IMR-90 (cell line): ENCODE data around the gene NT5C1A. TPM values are rescaled to one million over a fixed set of nuclear protein-coding genes. Genes with fewer than 3 reads are reported as not detected.

Source experiments
- ATAC-seq: fragments of 200-7000 bp; cut with Tn5 transposase; 2 replicates; pipeline ENCODE4 v1.9.1; 2020; ENCODE audit warnings: low read depth, mild to moderate bottlenecking, moderate library complexity
- BruUV-seq: library from RNA; stranded (reverse); fragments of 400-500 nt; replicated peaks from 2 replicates; lab custom pipeline; 2021; lab: Mats Ljungman, UMichigan
- CTCF ChIA-PET: fragments of 300-600 bp; formaldehyde crosslinking; extraction: SDS; loops from one replicate; lab custom pipeline; 2021; ENCODE audit warnings: antibody characterized with exemption; lab: Yijun Ruan, JAX
- POLR2A ChIA-PET: fragments of 300-600 bp; sonication (Branson Sonifier 250); formaldehyde crosslinking; loops from one replicate; lab custom pipeline; 2022; ENCODE audit warnings: antibody characterized with exemption; ENCODE audit not compliant: unreplicated experiment; lab: Charles Lee
- DNase-seq: peaks from one replicate; pipeline ENCODE4 v3.0.0; 2013
- H2AFZ ChIP-seq: replicated peaks from 2 replicates; pipeline ENCODE3; 2013; ENCODE audit warnings: low read length, mild to moderate bottlenecking; ENCODE audit not compliant: poor library complexity
- H2AK5ac ChIP-seq: 2 replicates; pipeline ENCODE4 v1.6.1; 2013; ENCODE audit warnings: low read depth, low read length, inconsistent platforms
- H2AK9ac ChIP-seq: replicated peaks from 2 replicates; pipeline ENCODE3; 2013; ENCODE audit warnings: mild to moderate bottlenecking, low read depth, low read length, moderate library complexity; ENCODE audit not compliant: poor library complexity
- H2BK120ac ChIP-seq: 2 replicates; pipeline ENCODE4 v1.6.1; 2013; ENCODE audit warnings: low read depth, low read length, inconsistent platforms
- H2BK15ac ChIP-seq: 3 replicates; pipeline ENCODE4 v1.6.1; 2013; ENCODE audit warnings: low read depth, low read length, inconsistent platforms
- H2BK20ac ChIP-seq: 2 replicates; pipeline ENCODE4 v1.6.1; 2013; ENCODE audit warnings: low read depth, mild to moderate bottlenecking, inconsistent platforms, low read length, moderate library complexity
- H2BK5ac ChIP-seq: 2 replicates; pipeline ENCODE4 v1.6.1; 2013; ENCODE audit warnings: mild to moderate bottlenecking, low read depth, low read length, inconsistent platforms; ENCODE audit not compliant: poor library complexity, severe bottlenecking
- H3K14ac ChIP-seq: replicated peaks from 2 replicates; pipeline ENCODE4 v1.6.1; 2013; ENCODE audit warnings: low read depth, low read length, inconsistent platforms
- H3K18ac ChIP-seq: 2 replicates; pipeline ENCODE4 v1.6.1; 2013; ENCODE audit warnings: low read depth, low read length, control low read depth
- H3K23ac ChIP-seq: 2 replicates; pipeline ENCODE4 v1.6.1; 2013; ENCODE audit warnings: low read depth, low read length, inconsistent platforms
- H3K27ac ChIP-seq: 2 replicates; pipeline ENCODE4 v1.5.1; 2013; ENCODE audit warnings: mild to moderate bottlenecking, control low read depth, low read length; ENCODE audit not compliant: insufficient read depth
- H3K27me3 ChIP-seq: 2 replicates; pipeline ENCODE4 v1.6.1; 2013; ENCODE audit warnings: low read length; ENCODE audit not compliant: control insufficient read depth, insufficient read depth
- H3K36me3 ChIP-seq: 2 replicates; pipeline ENCODE4 v1.6.1; 2013; ENCODE audit warnings: low read length, mixed read lengths; ENCODE audit not compliant: control insufficient read depth, insufficient read depth
- H3K4ac ChIP-seq: 2 replicates; pipeline ENCODE4 v1.6.1; 2013; ENCODE audit warnings: low read depth, low read length, inconsistent platforms
- H3K4me1 ChIP-seq: 2 replicates; pipeline ENCODE4 v1.6.1; 2013; ENCODE audit warnings: low read length, mixed read lengths; ENCODE audit not compliant: control insufficient read depth, insufficient read depth
- H3K4me2 ChIP-seq: 2 replicates; pipeline ENCODE4 v1.6.1; 2013; ENCODE audit warnings: low read depth, mild to moderate bottlenecking, control low read depth, low read length, moderate library complexity
- H3K4me3 ChIP-seq: 2 replicates; pipeline ENCODE4 v1.5.1; 2013; ENCODE audit warnings: low read depth, mild to moderate bottlenecking, control low read depth, low read length, moderate library complexity; ENCODE audit not compliant: insufficient read depth
- H3K56ac ChIP-seq: 2 replicates; pipeline ENCODE4 v1.6.1; 2013; ENCODE audit warnings: low read length, inconsistent platforms; ENCODE audit not compliant: insufficient read depth; ENCODE audit errors: extremely low read depth
- H3K79me1 ChIP-seq, 2 experiments: 2 replicates each; pipeline ENCODE4 v1.6.1; 2013; ENCODE audit warnings: low read length in 2 of 2, inconsistent platforms in 1 of 2, low read depth in 1 of 2
- H3K9ac ChIP-seq: 2 replicates; pipeline ENCODE4 v1.6.1; 2013; ENCODE audit warnings: low read depth, low read length, control low read depth
- H3K9me1 ChIP-seq: 2 replicates; pipeline ENCODE4 v1.6.1; 2013; ENCODE audit warnings: low read length, inconsistent platforms; ENCODE audit not compliant: insufficient read depth
- H3K9me3 ChIP-seq: 2 replicates; pipeline ENCODE4 v1.6.1; 2013; ENCODE audit warnings: low read length; ENCODE audit not compliant: control insufficient read depth, insufficient read depth
- H4K20me1 ChIP-seq: 2 replicates; pipeline ENCODE4 v1.6.1; 2013; ENCODE audit warnings: low read length, inconsistent platforms; ENCODE audit not compliant: insufficient read depth
- H4K5ac ChIP-seq: 2 replicates; pipeline ENCODE4 v1.6.1; 2013; ENCODE audit warnings: mild to moderate bottlenecking, low read depth, low read length, control low read depth
- H4K8ac ChIP-seq, 2 experiments: 2 replicates each; pipeline ENCODE4 v1.6.1; 2013; ENCODE audit warnings: low read depth in 2 of 2, low read length in 2 of 2, control low read depth in 1 of 2, inconsistent platforms in 1 of 2
- H4K91ac ChIP-seq: 2 replicates; pipeline ENCODE4 v1.6.1; 2013; ENCODE audit warnings: low read depth, low read length, inconsistent platforms; ENCODE audit not compliant: insufficient read depth
- BHLHE40 ChIP-seq: fragments of 150-350 bp; IDR thresholded peaks from 2 replicates; pipeline ENCODE4 v1.6.1; 2016; ENCODE audit warnings: mild to moderate bottlenecking, low read depth, low read length
- CEBPB ChIP-seq: IDR thresholded peaks from 2 replicates; pipeline ENCODE4 v1.6.1; 2012; ENCODE audit warnings: low read depth, low read length, improper control_type of control experiment
- CHD1 ChIP-seq: IDR thresholded peaks from 2 replicates; pipeline ENCODE4 v1.6.1; 2012; ENCODE audit warnings: low read depth, low read length, improper control_type of control experiment
- ELK1 ChIP-seq: fragments of 150-350 bp; IDR thresholded peaks from 2 replicates; pipeline ENCODE4 v1.6.1; 2016; ENCODE audit warnings: low read depth, mild to moderate bottlenecking, low read length, moderate library complexity, borderline replicate concordance
- FOS ChIP-seq: fragments of 150-350 bp; IDR thresholded peaks from 2 replicates; pipeline ENCODE4 v1.6.1; 2016; ENCODE audit warnings: low read depth, low read length
- MAFK ChIP-seq: IDR thresholded peaks from 2 replicates; pipeline ENCODE4 v1.6.1; 2012; ENCODE audit warnings: low read depth, low read length, improper control_type of control experiment
- MAZ ChIP-seq: IDR thresholded peaks from 2 replicates; pipeline ENCODE4 v1.6.1; 2012; ENCODE audit warnings: low read depth, mild to moderate bottlenecking, low read length, improper control_type of control experiment, moderate library complexity, borderline replicate concordance
- MXI1 ChIP-seq: IDR thresholded peaks from 2 replicates; pipeline ENCODE4 v1.6.1; 2012; ENCODE audit warnings: low read depth, mild to moderate bottlenecking, low read length, moderate library complexity, borderline replicate concordance
- NFE2L2 ChIP-seq: fragments of 150-350 bp; IDR thresholded peaks from 2 replicates; pipeline ENCODE4 v1.6.1; 2016; ENCODE audit warnings: low read depth, mild to moderate bottlenecking, low read length
- POLR2A ChIP-seq: IDR thresholded peaks from 2 replicates; pipeline ENCODE4 v1.6.1; 2012; ENCODE audit warnings: mild to moderate bottlenecking, low read depth, low read length
- RAD21 ChIP-seq: IDR thresholded peaks from 2 replicates; pipeline ENCODE4 v1.6.1; 2012; ENCODE audit warnings: low read length, improper control_type of control experiment
- RCOR1 ChIP-seq: IDR thresholded peaks from 2 replicates; pipeline ENCODE4 v1.6.1; 2012; ENCODE audit warnings: mild to moderate bottlenecking, low read length, improper control_type of control experiment; ENCODE audit not compliant: insufficient replicate concordance
- RFX5 ChIP-seq: IDR thresholded peaks from 2 replicates; pipeline ENCODE4 v1.8.0; 2012; ENCODE audit warnings: low read depth, mild to moderate bottlenecking, low read length, moderate library complexity
- SMC3 ChIP-seq: fragments of 150-350 bp; IDR thresholded peaks from 2 replicates; pipeline ENCODE4 v1.6.1; 2016; ENCODE audit warnings: low read depth, mild to moderate bottlenecking, antibody characterized with exemption, low read length, moderate library complexity
- USF2 ChIP-seq: fragments of 150-350 bp; IDR thresholded peaks from 2 replicates; pipeline ENCODE4 v1.6.1; 2017; ENCODE audit warnings: mild to moderate bottlenecking, antibody characterized with exemption, low read length, low read depth
- WGBS, 2 experiments: methylation state at CpG; one replicate each; pipeline versions ENCODE4 v1.1.5 to v1.1.7; 2013; ENCODE audit warnings: missing lambda C conversion rate in 2 of 2; ENCODE audit not compliant: insufficient read length in 1 of 2; ENCODE audit errors: extremely low coverage in 2 of 2; 5-methylcytosine and 5-hydroxymethylcytosine counted together
- dilution Hi-C: fragments of 300-500 bp; cut with HindIII; formaldehyde crosslinking; loops from one replicate; pipeline ENCODE4 v1.14.3; 2018; ENCODE audit warnings: low sequenced_read_pairs; ENCODE audit not compliant: unreplicated experiment
- in situ Hi-C: fragments of 300-500 bp; cut with MboI; formaldehyde crosslinking; loops from 3 replicates; pipeline ENCODE4 v1.14.3; 2019; ENCODE audit warnings: low sequenced_read_pairs, inconsistent platforms, mixed read lengths
- intact Hi-C: fragments of 100-400 bp; cut with micrococcal nuclease; formaldehyde crosslinking; loops from 2 replicates; pipeline ENCODE4 v1.10.0; 2022
- polyA plus RNA-seq, 3 experiments: library from polyadenylated mRNA; depleted of rRNA; stranded (reverse); fragments of >200 nt; gene quantifications; 2 replicates each; pipeline ENCODE4 v1.2.3, GENCODE V29; 2012; ENCODE audit warnings: low replicate concordance in 1 of 3
- total RNA-seq: library from RNA; depleted of rRNA; stranded (reverse); fragments of >200 nt; gene quantifications from 2 replicates; pipeline ENCODE4 v1.2.3, GENCODE V29; 2012
- TF ChIP-seq, protein P1 (sequence below): conservative IDR thresholded peaks from 2 replicates; pipeline ENCODE4 v1.5.1; 2012; ENCODE audit warnings: mild to moderate bottlenecking, low read depth, low read length, improper control_type of control experiment

Gene NT5C1A
- total and polyA plus RNA-seq, 2 of the 4 experiments (the other 2 are of a cell fraction), result not detected

- Histone ChIP-seq H2BK15ac (no peak overlapping the region), H3K36me3 (no peaks in the 10 kb centered on the region), H4K8ac (no peak overlapping the region), H3K4me3 (no peak overlapping the region), H2BK120ac (no peak overlapping the region), H3K4me1 (no peaks in the 10 kb centered on the region), H4K20me1 (no peaks in the 10 kb centered on the region), H2BK20ac (no peak overlapping the region), H2AK9ac (no peak overlapping the region), H3K18ac (no peak overlapping the region), H3K23ac (no peak overlapping the region), H3K9me1 (peaks cover 4% of the 10 kb centered on the region; the same call in 1 of the 2 replicates), H2AFZ (no peak overlapping the region), H3K9me3 (peaks cover 2% of the 10 kb centered on the region; the same call in 1 of the 2 replicates), H3K27me3 (peaks cover 79% of the 10 kb centered on the region), H3K27ac (no peak overlapping the region), H3K14ac (no peak overlapping the region), H3K9ac (no peak overlapping the region), H2BK5ac (no peak overlapping the region), H4K5ac (no peak overlapping the region), H3K79me1 (no peaks in the 10 kb centered on the region), H3K56ac (no peak overlapping the region), H4K91ac (no peak overlapping the region), H3K4ac (no peak overlapping the region), H3K4me2 (no peak overlapping the region), H2AK5ac (no peak overlapping the region)
- dilution Hi-C loops, result no loop called here
- WGBS, 2 experiments, result 64% methylated on average over 4 of the region's 4 CpGs; no CpG with 5 or more reads in 1 of the 2 experiments
- intact Hi-C loops, result no loop called here
- no peak for TF ChIP-seq USF2
- TF ChIP-seq MXI1, result no peak
- no peak for TF ChIP-seq SMC3
- no peak for TF ChIP-seq MAZ
- no peak for TF ChIP-seq FOS
- TF ChIP-seq RAD21, result no peak
- TF ChIP-seq MAFK, result no peak
- no peak for TF ChIP-seq BHLHE40
- no peak for TF ChIP-seq RCOR1
- no peak for TF ChIP-seq POLR2A
- no peak for TF ChIP-seq NFE2L2
- TF ChIP-seq RFX5, result no peak
- TF ChIP-seq, protein P1, sequence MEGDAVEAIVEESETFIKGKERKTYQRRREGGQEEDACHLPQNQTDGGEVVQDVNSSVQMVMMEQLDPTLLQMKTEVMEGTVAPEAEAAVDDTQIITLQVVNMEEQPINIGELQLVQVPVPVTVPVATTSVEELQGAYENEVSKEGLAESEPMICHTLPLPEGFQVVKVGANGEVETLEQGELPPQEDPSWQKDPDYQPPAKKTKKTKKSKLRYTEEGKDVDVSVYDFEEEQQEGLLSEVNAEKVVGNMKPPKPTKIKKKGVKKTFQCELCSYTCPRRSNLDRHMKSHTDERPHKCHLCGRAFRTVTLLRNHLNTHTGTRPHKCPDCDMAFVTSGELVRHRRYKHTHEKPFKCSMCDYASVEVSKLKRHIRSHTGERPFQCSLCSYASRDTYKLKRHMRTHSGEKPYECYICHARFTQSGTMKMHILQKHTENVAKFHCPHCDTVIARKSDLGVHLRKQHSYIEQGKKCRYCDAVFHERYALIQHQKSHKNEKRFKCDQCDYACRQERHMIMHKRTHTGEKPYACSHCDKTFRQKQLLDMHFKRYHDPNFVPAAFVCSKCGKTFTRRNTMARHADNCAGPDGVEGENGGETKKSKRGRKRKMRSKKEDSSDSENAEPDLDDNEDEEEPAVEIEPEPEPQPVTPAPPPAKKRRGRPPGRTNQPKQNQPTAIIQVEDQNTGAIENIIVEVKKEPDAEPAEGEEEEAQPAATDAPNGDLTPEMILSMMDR, result no peak
- no peak for TF ChIP-seq CEBPB
- no peak for TF ChIP-seq ELK1
- no peak for TF ChIP-seq CHD1
- ChIA-PET CTCF (no interaction called here), POLR2A (no interaction called here)
- no peak for ATAC-seq
- in situ Hi-C loops, result no loop called here
- no peak for DNase-seq
- BruUV-seq, result no TSS peak
Observed at GRCh38 chr1:39680751-39681150, 8.8 kb upstream of the NT5C1A start.
